ENCODE results near the gene R3HCC1L.

Gene R3HCC1L

DNA sequence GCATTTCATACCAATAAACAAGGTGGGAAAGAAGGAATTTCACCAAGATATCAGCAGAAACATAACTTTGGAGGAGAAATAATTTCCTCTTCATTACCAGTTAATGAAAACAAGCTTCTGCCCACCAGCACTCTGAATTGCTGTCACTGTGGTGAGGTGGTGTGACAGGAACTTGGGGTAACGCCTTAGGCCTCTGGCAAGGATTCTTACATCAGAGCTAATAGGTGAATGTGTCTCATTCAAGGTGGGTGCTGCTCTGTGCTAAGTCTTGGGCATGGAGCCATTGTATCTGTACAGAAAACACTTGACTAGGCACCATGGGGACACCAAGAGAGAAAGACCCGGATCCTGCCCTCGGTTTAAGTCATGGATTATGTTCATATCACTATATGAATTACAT is 141.9 kb downstream of the R3HCC1L start:
- no peak for DNase-seq (ENCODE audit: low read depth)

DNA sequence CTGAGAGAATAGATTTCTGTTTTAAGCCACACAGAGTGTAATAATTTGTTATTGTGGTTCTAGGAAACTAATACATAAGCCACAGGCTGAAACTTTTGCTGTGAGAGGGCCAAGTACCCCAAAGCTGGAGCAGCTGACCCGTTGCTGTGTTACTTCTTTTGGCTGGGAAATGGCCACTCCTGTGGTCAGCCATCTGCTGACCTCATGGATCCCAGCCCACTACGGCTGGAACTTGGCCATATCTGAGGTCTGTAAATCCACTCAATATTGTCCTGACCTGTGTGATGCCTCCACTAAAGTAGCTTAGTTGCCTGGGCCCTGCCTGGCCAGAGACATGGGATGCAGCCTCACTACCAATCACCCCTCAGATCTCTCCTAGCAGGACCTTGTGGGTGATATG is 151.0 kb downstream of the R3HCC1L start:
- no peak for DNase-seq (ENCODE audit: low read depth)

DNA sequence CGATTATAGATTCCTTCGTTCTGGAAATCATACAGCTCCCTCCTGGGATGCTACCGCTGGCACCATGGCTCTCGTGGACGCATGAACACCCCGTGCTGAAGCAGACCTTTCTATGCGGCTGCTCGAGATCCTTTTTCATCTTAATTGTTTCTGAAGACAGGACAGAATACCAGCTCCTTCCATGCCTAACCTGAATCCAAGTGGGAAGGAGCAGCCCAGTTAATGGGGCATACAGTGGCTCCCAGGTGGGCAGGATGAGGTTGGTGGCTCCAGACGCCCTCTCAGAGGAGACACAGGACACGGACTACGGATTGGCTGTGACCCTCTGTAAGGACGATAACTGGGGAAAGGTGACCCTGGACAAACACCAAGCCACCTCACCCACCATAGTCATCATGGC is 152.0 kb downstream of the R3HCC1L start:
- no peak for DNase-seq (ENCODE audit: low read depth)

DNA sequence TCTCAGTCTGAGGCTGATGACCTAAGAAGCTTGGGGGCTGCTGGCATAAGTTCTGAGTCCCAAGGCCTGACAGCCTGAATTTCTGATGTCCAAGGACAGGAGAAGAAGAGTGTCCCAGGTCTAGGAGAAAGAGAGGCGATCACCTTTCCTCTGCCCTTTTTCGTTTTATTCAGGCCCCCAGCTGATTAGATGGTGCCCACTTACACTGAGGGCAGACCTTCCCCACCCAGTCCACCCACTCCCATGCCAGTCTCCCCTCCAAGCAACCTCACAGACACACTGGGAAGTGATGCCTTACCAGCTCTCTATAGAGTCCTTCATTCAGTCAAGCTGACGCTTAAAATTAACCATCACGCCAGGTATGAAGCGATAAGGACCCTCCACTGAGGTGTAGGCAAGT is 152.9 kb downstream of the R3HCC1L start:
- no peak for DNase-seq (ENCODE audit: low read depth)

DNA sequence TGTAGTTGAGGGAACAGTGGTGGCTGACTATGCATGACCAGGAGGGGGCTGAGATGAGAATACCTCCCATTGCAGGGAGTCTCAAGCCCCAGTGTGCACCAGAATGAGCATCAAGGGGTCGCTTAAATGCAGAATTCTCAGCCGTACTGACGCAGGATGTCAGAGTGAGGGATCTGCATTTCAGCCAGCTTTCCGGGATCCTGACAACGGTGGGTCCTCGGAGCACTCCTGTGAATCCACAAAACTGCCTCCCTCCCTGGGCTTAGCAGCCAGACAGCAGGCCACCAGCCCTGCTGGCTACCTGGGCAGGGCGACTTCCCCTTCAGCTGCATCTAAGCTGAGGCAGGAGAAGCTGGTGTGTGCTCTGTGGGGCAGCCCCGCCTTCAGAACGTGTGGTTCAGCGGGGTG is 155.3 kb downstream of the R3HCC1L start:
- no peak for DNase-seq (ENCODE audit: low read depth)

DNA sequence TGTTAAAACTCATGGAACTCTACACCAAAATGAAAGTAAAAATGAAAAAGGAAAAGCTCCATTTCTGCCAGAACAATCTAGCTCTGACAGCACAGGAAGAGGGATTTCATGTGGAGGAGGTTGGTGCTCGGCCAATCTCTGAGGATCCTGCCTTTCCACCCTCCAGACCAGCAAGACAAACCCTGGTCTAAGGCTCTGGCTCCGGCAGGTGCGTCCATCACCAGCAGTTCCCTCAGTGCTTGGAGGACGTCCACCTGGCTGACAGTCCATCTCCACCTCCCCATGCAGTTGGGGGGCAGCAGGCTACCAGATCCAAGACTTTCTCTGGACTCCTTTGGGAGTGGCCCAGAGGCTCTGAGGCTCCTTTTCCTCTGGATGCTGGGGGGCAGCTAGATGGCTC is 158.5 kb downstream of the R3HCC1L start:
- DNase-seq (ENCODE audit: low read depth): no peak

DNA sequence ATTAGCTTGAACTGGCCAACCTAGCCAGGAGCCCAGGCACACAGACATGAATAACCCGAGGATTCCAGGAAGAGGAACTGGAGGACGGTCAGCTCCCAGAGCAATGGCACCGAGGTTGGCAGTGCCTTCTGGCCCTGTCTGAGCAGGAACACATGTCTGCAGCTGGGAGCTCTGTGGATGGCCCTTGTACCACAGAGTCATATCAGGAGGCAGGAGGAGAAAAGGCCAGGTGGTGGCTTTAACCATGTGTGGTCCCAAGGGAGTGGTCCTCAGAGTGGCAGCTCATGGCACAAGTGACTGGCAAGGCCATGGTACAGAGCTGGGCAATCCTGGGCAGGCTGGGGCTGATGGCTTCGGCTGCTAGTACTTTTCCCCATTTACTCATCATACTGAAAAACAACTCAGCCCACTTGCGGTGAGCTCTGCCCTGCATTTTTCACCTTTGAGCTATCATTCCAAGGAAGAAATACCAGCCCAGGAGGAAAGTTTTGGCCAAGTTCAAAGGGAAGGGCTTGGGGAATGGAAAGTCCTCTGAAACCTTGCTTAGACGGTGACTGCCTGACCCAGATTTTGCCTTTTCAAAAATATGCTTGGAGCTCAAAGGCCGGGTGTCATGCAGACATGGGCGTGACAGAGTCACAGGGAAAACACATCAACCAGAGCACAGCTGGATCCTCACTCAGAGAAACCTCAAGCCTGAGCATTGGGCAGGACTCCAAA is 159.3 kb downstream of the R3HCC1L start:
- no peak for DNase-seq (ENCODE audit: low read depth)

DNA sequence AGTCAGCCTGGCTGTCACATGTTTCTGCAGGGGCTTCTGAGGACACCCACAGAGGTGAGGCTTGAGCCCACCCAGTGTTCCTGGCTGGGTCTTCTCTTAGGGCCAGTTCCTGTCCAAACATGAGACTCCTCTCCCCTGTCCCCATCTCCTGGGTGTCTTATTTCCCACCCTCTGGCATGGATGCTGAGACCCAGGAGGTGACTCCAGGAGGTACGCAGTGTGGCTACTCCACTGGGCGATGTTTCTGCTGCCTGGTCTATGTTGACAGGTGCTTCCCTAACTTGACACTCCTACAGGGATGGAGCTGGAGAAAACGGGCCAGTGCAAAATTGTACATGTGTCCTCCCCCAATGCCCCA is 159.8 kb downstream of the R3HCC1L start:
- no peak for DNase-seq (ENCODE audit: low read depth)

All from fibroblast of gingiva (primary cell).